A549 (cell line): ENCODE results near the gene GSTP1.

Experiments used
- FOXS1 ChIP-seq: fragments of 250-450 bp; sonication (Bioruptor Pico); IDR thresholded peaks from 2 replicates; pipeline ENCODE4 v1.5.0; 2020; ENCODE audit warnings: mild to moderate bottlenecking, moderate library complexity
- GATA3 ChIP-seq: IDR thresholded peaks from 2 replicates; pipeline ENCODE4 v1.6.1; 2012; ENCODE audit warnings: borderline replicate concordance
- HOXA7 ChIP-seq: fragments of 250-450 bp; sonication (Bioruptor Pico); IDR thresholded peaks from 2 replicates; pipeline ENCODE4 v1.5.0; 2020; ENCODE audit warnings: mild to moderate bottlenecking, moderate library complexity
- NR3C1 ChIP-seq: fragments of >200 bp; sonication (Bioruptor Twin); formaldehyde crosslinking; IDR thresholded peaks from 3 replicates; pipeline ENCODE4 v1.6.1; 2017
- RCOR1 ChIP-seq: fragments of 150-350 bp; IDR thresholded peaks from 2 replicates; pipeline ENCODE4 v1.6.1; 2014; ENCODE audit warnings: antibody characterized with exemption, low read length, low read depth
- TF ChIP-seq, protein P1 (sequence below): fragments of >200 bp; sonication (Bioruptor Twin); formaldehyde crosslinking; IDR thresholded peaks from 3 replicates; pipeline ENCODE4 v1.5.1; 2016

DNA sequence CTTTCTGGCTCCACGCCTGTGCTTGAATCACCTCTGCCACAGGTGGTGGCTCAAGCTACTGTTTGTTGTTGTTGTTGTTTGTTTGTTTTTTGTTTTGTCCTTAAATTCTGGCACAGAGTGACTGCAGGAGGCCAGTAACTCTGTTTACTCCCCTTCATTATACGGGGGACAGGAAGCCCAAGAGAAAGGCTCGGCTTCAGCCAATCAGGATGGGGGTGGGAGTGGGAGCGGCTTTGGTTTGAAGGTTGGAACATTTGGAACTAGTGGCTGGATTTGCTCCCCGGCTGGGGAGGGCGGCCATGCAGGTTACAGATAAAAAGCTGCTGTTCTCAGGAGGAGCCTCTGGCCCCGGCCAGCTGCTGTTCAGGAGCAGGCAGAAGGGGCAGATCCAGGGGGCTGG lies 40.6 kb upstream of the GSTP1 start:
- TF ChIP-seq, protein P1, sequence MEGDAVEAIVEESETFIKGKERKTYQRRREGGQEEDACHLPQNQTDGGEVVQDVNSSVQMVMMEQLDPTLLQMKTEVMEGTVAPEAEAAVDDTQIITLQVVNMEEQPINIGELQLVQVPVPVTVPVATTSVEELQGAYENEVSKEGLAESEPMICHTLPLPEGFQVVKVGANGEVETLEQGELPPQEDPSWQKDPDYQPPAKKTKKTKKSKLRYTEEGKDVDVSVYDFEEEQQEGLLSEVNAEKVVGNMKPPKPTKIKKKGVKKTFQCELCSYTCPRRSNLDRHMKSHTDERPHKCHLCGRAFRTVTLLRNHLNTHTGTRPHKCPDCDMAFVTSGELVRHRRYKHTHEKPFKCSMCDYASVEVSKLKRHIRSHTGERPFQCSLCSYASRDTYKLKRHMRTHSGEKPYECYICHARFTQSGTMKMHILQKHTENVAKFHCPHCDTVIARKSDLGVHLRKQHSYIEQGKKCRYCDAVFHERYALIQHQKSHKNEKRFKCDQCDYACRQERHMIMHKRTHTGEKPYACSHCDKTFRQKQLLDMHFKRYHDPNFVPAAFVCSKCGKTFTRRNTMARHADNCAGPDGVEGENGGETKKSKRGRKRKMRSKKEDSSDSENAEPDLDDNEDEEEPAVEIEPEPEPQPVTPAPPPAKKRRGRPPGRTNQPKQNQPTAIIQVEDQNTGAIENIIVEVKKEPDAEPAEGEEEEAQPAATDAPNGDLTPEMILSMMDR = no peak
- no peak for TF ChIP-seq FOXS1
- no peak for TF ChIP-seq RCOR1
- no peak for TF ChIP-seq HOXA7 (CRISPR knock-in tag)
- no peak for TF ChIP-seq GATA3
- TF ChIP-seq NR3C1 = no peak
